HepG2 (cell line): ENCODE measurements around the gene COQ4. TPM values are rescaled to one million over a fixed set of nuclear protein-coding genes. Genes with fewer than 3 reads are reported as not detected.

Experiments used
- ATAD3A ChIP-seq: sonication (generic); formaldehyde crosslinking; IDR thresholded peaks from 2 replicates; pipeline ENCODE4 v1.4.0; 2020; ENCODE audit warnings: missing genetic modification reagents
- DNMT3B ChIP-seq: conservative IDR thresholded peaks from 2 replicates; pipeline ENCODE4 v1.6.1; 2016; ENCODE audit warnings: missing biosample characterization, control low read depth
- ELF1 ChIP-seq: sonication (generic); formaldehyde crosslinking; IDR thresholded peaks from 2 replicates; pipeline ENCODE4 v1.4.0; 2020; ENCODE audit warnings: missing genetic modification reagents
- FIP1L1 ChIP-seq: fragments of 200-400 bp; formaldehyde crosslinking; IDR thresholded peaks from 2 replicates; pipeline ENCODE4 v1.6.1; 2018; ENCODE audit warnings: low read depth, mild to moderate bottlenecking, low read length, moderate library complexity, borderline replicate concordance; ENCODE audit not compliant: insufficient read depth
- GZF1 ChIP-seq: sonication (generic); formaldehyde crosslinking; IDR thresholded peaks from 2 replicates; pipeline ENCODE4 v1.5.1; 2020; ENCODE audit warnings: mild to moderate bottlenecking, missing genetic modification reagents
- HNF4A ChIP-seq: sonication (generic); formaldehyde crosslinking; IDR thresholded peaks from 2 replicates; pipeline ENCODE4 v1.4.0; 2020; ENCODE audit warnings: missing genetic modification reagents
- ISL2 ChIP-seq: sonication (generic); formaldehyde crosslinking; IDR thresholded peaks from 2 replicates; pipeline ENCODE4 v1.5.0; 2020; ENCODE audit warnings: missing genetic modification reagents
- KDM6A ChIP-seq: IDR thresholded peaks from 2 replicates; pipeline ENCODE4 v1.6.1; 2016; ENCODE audit warnings: low read depth
- KLF15 ChIP-seq: sonication (generic); formaldehyde crosslinking; IDR thresholded peaks from 2 replicates; pipeline ENCODE4 v1.8.1; 2023; ENCODE audit warnings: borderline replicate concordance, mild to moderate bottlenecking, inconsistent platforms, missing genetic modification reagents, mixed read lengths
- KMT2B ChIP-seq: IDR thresholded peaks from 2 replicates; pipeline ENCODE4 v1.6.1; 2016; ENCODE audit warnings: missing genetic modification reagents, missing compliant biosample characterization
- MLLT10 ChIP-seq: sonication (generic); formaldehyde crosslinking; IDR thresholded peaks from 2 replicates; pipeline ENCODE4 v1.4.0; 2020; ENCODE audit warnings: missing genetic modification reagents
- NCOA5 ChIP-seq: sonication (generic); formaldehyde crosslinking; IDR thresholded peaks from 2 replicates; pipeline ENCODE4 v1.4.0; 2020; ENCODE audit warnings: missing genetic modification reagents
- NFIB ChIP-seq: sonication (generic); formaldehyde crosslinking; IDR thresholded peaks from 2 replicates; pipeline ENCODE4 v1.9.0; 2021; ENCODE audit warnings: missing genetic modification reagents, mild to moderate bottlenecking, borderline replicate concordance
- PRPF4 ChIP-seq: fragments of 200-400 bp; formaldehyde crosslinking; IDR thresholded peaks from 2 replicates; pipeline ENCODE4 v1.6.1; 2016; ENCODE audit warnings: low read length, low read depth; ENCODE audit not compliant: poor library complexity, severe bottlenecking
- SCMH1 ChIP-seq: sonication (generic); formaldehyde crosslinking; IDR thresholded peaks from 2 replicates; pipeline ENCODE4 v1.9.0; 2021; ENCODE audit warnings: missing genetic modification reagents, mild to moderate bottlenecking, borderline replicate concordance
- SNAI1 ChIP-seq: sonication (generic); formaldehyde crosslinking; IDR thresholded peaks from 2 replicates; pipeline ENCODE4 v1.5.0; 2020; ENCODE audit warnings: mild to moderate bottlenecking, missing genetic modification reagents, borderline replicate concordance
- SP1 ChIP-seq, 2 experiments: fragments of 450-650 bp in 1 of 2; sonication (generic) in 1 of 2; formaldehyde crosslinking in 1 of 2; IDR thresholded peaks; 2 replicates each; pipeline versions ENCODE4 v1.4.0 to v1.6.1; 2016 to 2020; ENCODE audit warnings: missing genetic modification reagents in 1 of 2
- SRY ChIP-seq: sonication (generic); formaldehyde crosslinking; IDR thresholded peaks from 2 replicates; pipeline ENCODE4 v1.8.0; 2022; ENCODE audit warnings: mild to moderate bottlenecking, missing genetic modification reagents
- TCF7 ChIP-seq: sonication (generic); IDR thresholded peaks from 2 replicates; pipeline ENCODE4 v1.6.1; 2016; ENCODE audit warnings: antibody characterized with exemption, low read depth
- U2AF1 ChIP-seq: fragments of 200-400 bp; formaldehyde crosslinking; optimal IDR thresholded peaks from 2 replicates; pipeline ENCODE3; 2017; ENCODE audit warnings: mild to moderate bottlenecking, low read depth, low read length
- ZBTB7B ChIP-seq: sonication (generic); formaldehyde crosslinking; IDR thresholded peaks from 2 replicates; pipeline ENCODE4 v1.4.0; 2020; ENCODE audit warnings: missing genetic modification reagents
- ZFP90 ChIP-seq: sonication (generic); formaldehyde crosslinking; IDR thresholded peaks from 2 replicates; pipeline ENCODE4 v1.8.0; 2022; ENCODE audit warnings: missing genetic modification reagents, mild to moderate bottlenecking, inconsistent platforms, borderline replicate concordance
- ZNF138 ChIP-seq: sonication (generic); formaldehyde crosslinking; IDR thresholded peaks from 2 replicates; pipeline ENCODE4 v1.5.0; 2020; ENCODE audit warnings: mild to moderate bottlenecking, low read depth, missing genetic modification reagents
- ZNF20 ChIP-seq: sonication (generic); formaldehyde crosslinking; IDR thresholded peaks from 2 replicates; pipeline ENCODE4 v1.4.0; 2020; ENCODE audit warnings: mild to moderate bottlenecking, moderate library complexity, missing genetic modification reagents
- ZNF224 ChIP-seq: sonication (generic); formaldehyde crosslinking; IDR thresholded peaks from 2 replicates; pipeline ENCODE4 v1.5.0; 2020; ENCODE audit warnings: mild to moderate bottlenecking, missing genetic modification reagents
- ZNF460 ChIP-seq: sonication (generic); formaldehyde crosslinking; IDR thresholded peaks from 2 replicates; pipeline ENCODE4 v1.5.1; 2020; ENCODE audit warnings: missing genetic modification reagents, mild to moderate bottlenecking, borderline replicate concordance
- ZNF530 ChIP-seq: sonication (generic); formaldehyde crosslinking; IDR thresholded peaks from 2 replicates; pipeline ENCODE4 v1.5.0; 2020; ENCODE audit warnings: low read depth, mild to moderate bottlenecking, missing genetic modification reagents
- ZNF557 ChIP-seq: sonication (generic); formaldehyde crosslinking; IDR thresholded peaks from 2 replicates; pipeline ENCODE4 v1.4.0; 2020; ENCODE audit warnings: missing genetic modification reagents
- ZNF607 ChIP-seq: sonication (generic); formaldehyde crosslinking; IDR thresholded peaks from 2 replicates; pipeline ENCODE4 v1.5.1; 2020; ENCODE audit warnings: missing genetic modification reagents, mild to moderate bottlenecking, borderline replicate concordance
- ZNF615 ChIP-seq: sonication (generic); formaldehyde crosslinking; IDR thresholded peaks from 2 replicates; pipeline ENCODE4 v1.5.0; 2020; ENCODE audit warnings: mild to moderate bottlenecking, missing genetic modification reagents, borderline replicate concordance
- ZNF616 ChIP-seq: sonication (generic); formaldehyde crosslinking; IDR thresholded peaks from 2 replicates; pipeline ENCODE4 v1.5.0; 2020; ENCODE audit warnings: low read depth, mild to moderate bottlenecking, missing genetic modification reagents
- ZNF724P ChIP-seq: sonication (generic); formaldehyde crosslinking; IDR thresholded peaks from 2 replicates; pipeline ENCODE4 v1.8.0; 2022; ENCODE audit warnings: missing genetic modification reagents, borderline replicate concordance
- ZNF747 ChIP-seq: sonication (generic); formaldehyde crosslinking; IDR thresholded peaks from 2 replicates; pipeline ENCODE4 v1.8.1; 2023; ENCODE audit warnings: missing genetic modification reagents, mild to moderate bottlenecking, borderline replicate concordance
- ZSCAN21 ChIP-seq: sonication (generic); formaldehyde crosslinking; IDR thresholded peaks from 2 replicates; pipeline ENCODE4 v1.8.0; 2022; ENCODE audit warnings: mild to moderate bottlenecking, missing genetic modification reagents, moderate library complexity, borderline replicate concordance
- polyA plus RNA-seq, 8 experiments: library from polyadenylated mRNA; depleted of rRNA in 3 of 8; stranded (reverse) in 7 of 8; unstranded in 1 of 8; fragments of >200 nt; fragmentation: Illumina TruSeq in 4 of 8; extraction: Trizol in 4 of 8; gene quantifications; 2 replicates each; pipeline versions ENCODE4 v1.2.1 to v1.2.3, GENCODE V29; 2011 to 2016; ENCODE audit warnings: low read depth in 4 of 8, missing spikeins in 1 of 8, mixed read lengths in 1 of 8; ENCODE audit not compliant: insufficient read depth in 1 of 8
- total RNA-seq, 5 experiments: library from RNA; depleted of rRNA; stranded (reverse); fragments of >200 nt; fragmentation: Illumina TruSeq; extraction: Trizol; gene quantifications; 2 replicates each; pipeline ENCODE4 v1.2.3, GENCODE V29; 2016; ENCODE audit warnings: low read depth in 1 of 5

The COQ4 gene
- total and polyA plus RNA-seq, 2 of the 13 experiments (the other 11 are each of a cell fraction or from before 2014, with no cell fraction given): 26.1 to 36.0 TPM

- TF ChIP-seq DNMT3B (CRISPR knock-in tag) (peak; percentile 57; the same call in 1 of the 2 replicates), KMT2B (CRISPR knock-in tag) (peak; percentile 84), TCF7 (no peak), U2AF1 (peak; percentile 95), ZNF616 (CRISPR knock-in tag) (no peak), ZNF224 (no peak), SRY (CRISPR knock-in tag) (no peak), NCOA5 (CRISPR knock-in tag) (no peak), ZNF530 (CRISPR knock-in tag) (no peak), PRPF4 (no peak), SP1 (IDR thresholded peaks at IDR 0.05) (no peak), SP1 (CRISPR knock-in tag; IDR thresholded peaks at IDR 0.05) (peak; percentile 90), FIP1L1 (no peak), ZNF724P (CRISPR knock-in tag) (no peak), GZF1 (CRISPR knock-in tag) (0 out of 2 replicates have a peak, but pooled peaks have one; percentile 25), SCMH1 (CRISPR knock-in tag) (no peak), HNF4A (CRISPR knock-in tag) (peak; percentile 19; the same call in 1 of the 2 replicates), SNAI1 (CRISPR knock-in tag) (0 out of 2 replicates have a peak, but pooled peaks have one; percentile 67), ELF1 (CRISPR knock-in tag) (peak; percentile 81), ZFP90 (CRISPR knock-in tag) (peak; percentile 70), NFIB (CRISPR knock-in tag) (no peak), ISL2 (CRISPR knock-in tag) (peak; percentile 58), ZNF615 (CRISPR knock-in tag) (no peak; the same call in none of the 2 replicates), MLLT10 (CRISPR knock-in tag) (no peak), ZNF460 (CRISPR knock-in tag) (no peak; the same call in 1 of the 2 replicates), KLF15 (peak; percentile 84; the same call in 1 of the 2 replicates), ZSCAN21 (CRISPR knock-in tag) (peak; percentile 87), ZNF138 (peak; percentile 85; the same call in 1 of the 2 replicates), ZNF557 (CRISPR knock-in tag) (peak; percentile 56; the same call in 1 of the 2 replicates), ZNF20 (CRISPR knock-in tag) (no peak), ZBTB7B (0 out of 2 replicates have a peak, but pooled peaks have one; percentile 29), ATAD3A (CRISPR knock-in tag) (no peak), ZNF607 (CRISPR knock-in tag) (peak; percentile 92), KDM6A (CRISPR knock-in tag) (no peak), ZNF747 (CRISPR knock-in tag) (peak; percentile 93; the same call in 1 of the 2 replicates)
These were observed at the start of gene COQ4, which contains the start of gene TRUB2 (continued) for GRCh38 chr9:128322404-128323211.
